Stimulated activated CD4-positive, alpha-beta T cell treated with anti-CD3 and anti-CD28 coated beads, Interleukin-1b, Interleukin-23, amount 100 ng/mL, for 4 hours (primary cell): ENCODE measurements around the gene TRIM59.

Source experiments
- DNase-seq, 2 donors: peaks; one replicate each; pipeline ENCODE4 v3.0.0-alpha.2; 2020; ENCODE audit warnings: low read depth in 2 of 2

TRIM59 gene

GRCh38 chr3:160403028-160403545 is 46.5 kb downstream of the TRIM59 start:
- DNase-seq = no peak

GRCh38 chr3:160402221-160403027 is 47.2 kb downstream of the TRIM59 start:
- DNase-seq = no peak

GRCh38 chr3:160401291-160402095 is 48.1 kb downstream of the TRIM59 start:
- DNase-seq = no peak

- peak in 1 of 2 donors; percentile 9 for DNase-seq
These were observed 48.9 kb downstream of the TRIM59 start for GRCh38 chr3:160400702-160401150.

- DNase-seq = peak; percentile 5 to 13
These were observed 49.4 kb downstream of the TRIM59 start for GRCh38 chr3:160400030-160400701.

- DNase-seq = peak; percentile 91 to 93
These were observed 50.2 kb downstream of the TRIM59 start, which contains the start of the genes IFT80 and SMC4 for GRCh38 chr3:160399125-160400029. Gene IFT80, minus strand, starts transcription at chr3:160399225. Its CDS starts 14,625 bp downstream, at chr3:160384600. Gene SMC4, plus strand, starts transcription at chr3:160399650. Its CDS starts 1,177 bp downstream, at chr3:160400827.

GRCh38 chr3:160398820-160399124 is 50.8 kb downstream of the TRIM59 start:
- no peak for DNase-seq

GRCh38 chr3:160395297-160395696 is 54.3 kb downstream of the TRIM59 start:
- DNase-seq = no peak

GRCh38 chr3:160394009-160394392 is 55.6 kb downstream of the TRIM59 start:
- DNase-seq = no peak

GRCh38 chr3:160393346-160394008 is 56.1 kb downstream of the TRIM59 start:
- DNase-seq = no peak

GRCh38 chr3:160392798-160393197 is 56.8 kb downstream of the TRIM59 start:
- no peak for DNase-seq

- no peak for DNase-seq
These were observed 58.9 kb downstream of the TRIM59 start for GRCh38 chr3:160390565-160391138.
